Suprapubic skin (tissue), 4 donors: ENCODE data around the gene TBRG1. TPM values are rescaled to one million over a fixed set of nuclear protein-coding genes. Genes with fewer than 3 reads are reported as not detected.

Source experiments
- DNase-seq, 2 donors: peaks; one replicate each; pipeline ENCODE4 v3.0.0-alpha.2; 2019; ENCODE audit warnings: low spot score in 2 of 2
- H3K27ac ChIP-seq: fragments of 200-600 bp; sonication (generic); one replicate; pipeline ENCODE4 v1.5.1; 2019
- H3K27me3 ChIP-seq: fragments of 200-600 bp; sonication (generic); one replicate; pipeline ENCODE4 v1.5.1; 2019
- H3K36me3 ChIP-seq: fragments of 200-600 bp; sonication (generic); one replicate; pipeline ENCODE4 v1.5.1; 2019
- H3K4me1 ChIP-seq: fragments of 200-600 bp; sonication (generic); one replicate; pipeline ENCODE4 v1.5.1; 2019
- H3K4me3 ChIP-seq: fragments of 200-600 bp; sonication (generic); one replicate; pipeline ENCODE4 v1.5.1; 2019; ENCODE audit warnings: mild to moderate bottlenecking
- H3K9me3 ChIP-seq: fragments of 200-600 bp; sonication (generic); one replicate; pipeline ENCODE4 v1.5.1; 2019
- EP300 ChIP-seq: sonication (generic); formaldehyde crosslinking; IDR thresholded peaks from one replicate; pipeline ENCODE4 v1.6.1; 2017; ENCODE audit warnings: antibody characterized with exemption
- POLR2A ChIP-seq, 2 donors: fragments of 450-650 bp; IDR thresholded peaks; one replicate each; pipeline ENCODE4 v1.6.1; 2017; ENCODE audit warnings: antibody characterized with exemption in 2 of 2, mild to moderate bottlenecking in 2 of 2, moderate library complexity in 2 of 2
- POLR2AphosphoS5 ChIP-seq, 3 donors: sonication (generic); formaldehyde crosslinking; IDR thresholded peaks; one replicate each; pipeline ENCODE4 v1.6.1; 2017; ENCODE audit warnings: antibody characterized with exemption in 3 of 3
- WGBS: methylation state at CpG from one replicate; pipeline ENCODE4 v1.1.5; 2018; 5-methylcytosine and 5-hydroxymethylcytosine counted together
- total RNA-seq, 4 donors: library from RNA; depleted of rRNA; stranded (reverse); fragments of >200 nt; gene quantifications; one replicate each; pipeline ENCODE4 v1.1.0, GENCODE V29; 2016
- TF ChIP-seq, protein P1 (sequence below), 2 donors: fragments of 200-600 bp in 1 of 2; fragments of 450-650 bp in 1 of 2; sonication (generic) in 1 of 2; IDR thresholded peaks; one replicate each; pipeline ENCODE4 v1.5.1; 2016 to 2019; ENCODE audit warnings: antibody characterized with exemption in 2 of 2, mild to moderate bottlenecking in 1 of 2, moderate library complexity in 1 of 2

The TBRG1 gene
- total RNA-seq, 4 donors from 2014 or later = 25.9 to 48.8 (median 32.8) TPM

DNA sequence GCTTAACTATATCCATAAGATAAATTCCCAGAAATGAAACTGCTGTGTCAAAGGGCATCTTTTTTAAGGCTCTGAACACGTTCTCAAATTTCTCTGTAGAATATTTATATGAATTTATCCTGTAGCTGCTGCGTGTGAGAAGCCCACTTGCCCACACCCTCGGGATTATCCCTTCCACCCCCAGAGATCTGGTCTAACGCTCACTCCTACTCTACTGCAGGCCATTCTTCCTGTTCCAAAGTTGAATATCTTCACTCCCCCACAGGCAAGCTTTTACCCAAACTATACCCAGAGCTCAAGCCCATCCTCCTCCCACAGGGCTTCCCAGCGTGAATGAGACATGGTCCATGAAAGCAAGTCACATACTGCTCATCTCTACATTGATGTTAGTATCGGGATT is 25.9 kb downstream of the TBRG1 start:
- H3K36me3 ChIP-seq = peaks cover 39% of the 10 kb centered on the region
- 80% methylated on average over 6 of the region's 6 CpGs for WGBS

DNA sequence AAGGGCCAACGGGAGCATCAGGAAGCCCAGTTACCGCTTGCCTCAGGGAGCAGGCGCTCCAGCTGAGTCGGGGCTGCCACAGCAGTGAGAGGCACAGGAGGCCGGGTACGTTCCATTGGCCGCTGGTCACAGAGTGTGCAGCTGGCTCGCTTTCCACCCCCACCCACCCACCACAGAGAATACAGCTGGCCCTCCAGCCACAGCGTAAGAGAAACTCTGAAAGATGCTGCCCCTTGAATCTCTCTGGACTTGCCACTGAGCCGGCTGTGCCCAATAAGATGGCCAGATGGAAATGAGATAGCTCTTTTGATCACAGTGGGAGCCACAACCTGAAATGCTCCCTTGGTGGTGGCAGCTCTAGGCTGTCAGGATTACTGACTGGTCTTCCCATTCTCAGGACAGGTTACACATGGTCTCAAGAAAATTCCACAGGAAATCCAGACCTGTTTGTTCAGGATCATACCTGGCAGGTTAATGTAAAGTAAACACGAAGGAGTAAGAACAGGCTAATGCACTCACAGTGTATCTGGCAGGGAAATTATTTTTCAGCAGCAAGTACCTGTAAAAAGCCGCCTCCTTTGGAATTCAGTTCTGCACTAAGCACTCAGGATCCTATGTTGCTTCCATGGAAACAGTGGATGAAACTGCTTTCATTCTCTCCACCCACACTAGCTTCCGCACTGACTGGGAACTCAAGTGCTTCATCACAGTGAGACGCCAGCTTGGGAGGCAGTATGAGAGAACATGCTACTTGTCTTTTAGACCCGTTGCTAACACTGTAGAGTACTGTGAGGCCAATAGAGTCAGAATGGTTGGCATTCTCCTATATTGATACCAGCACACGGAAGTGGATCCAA is 34.3 kb downstream of the TBRG1 start:
- H3K27me3 ChIP-seq = no peaks in the 10 kb centered on the region
- H3K27ac ChIP-seq = no peak overlapping the region
- peaks cover 25% of the 10 kb centered on the region for H3K36me3 ChIP-seq
- H3K4me3 ChIP-seq = no peak overlapping the region
- H3K9me3 ChIP-seq = no peaks in the 10 kb centered on the region
- TF ChIP-seq POLR2A (IDR thresholded peaks at IDR 0.05) = no peak
- TF ChIP-seq EP300 = no peak
- TF ChIP-seq, protein P1, sequence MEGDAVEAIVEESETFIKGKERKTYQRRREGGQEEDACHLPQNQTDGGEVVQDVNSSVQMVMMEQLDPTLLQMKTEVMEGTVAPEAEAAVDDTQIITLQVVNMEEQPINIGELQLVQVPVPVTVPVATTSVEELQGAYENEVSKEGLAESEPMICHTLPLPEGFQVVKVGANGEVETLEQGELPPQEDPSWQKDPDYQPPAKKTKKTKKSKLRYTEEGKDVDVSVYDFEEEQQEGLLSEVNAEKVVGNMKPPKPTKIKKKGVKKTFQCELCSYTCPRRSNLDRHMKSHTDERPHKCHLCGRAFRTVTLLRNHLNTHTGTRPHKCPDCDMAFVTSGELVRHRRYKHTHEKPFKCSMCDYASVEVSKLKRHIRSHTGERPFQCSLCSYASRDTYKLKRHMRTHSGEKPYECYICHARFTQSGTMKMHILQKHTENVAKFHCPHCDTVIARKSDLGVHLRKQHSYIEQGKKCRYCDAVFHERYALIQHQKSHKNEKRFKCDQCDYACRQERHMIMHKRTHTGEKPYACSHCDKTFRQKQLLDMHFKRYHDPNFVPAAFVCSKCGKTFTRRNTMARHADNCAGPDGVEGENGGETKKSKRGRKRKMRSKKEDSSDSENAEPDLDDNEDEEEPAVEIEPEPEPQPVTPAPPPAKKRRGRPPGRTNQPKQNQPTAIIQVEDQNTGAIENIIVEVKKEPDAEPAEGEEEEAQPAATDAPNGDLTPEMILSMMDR (IDR thresholded peaks at IDR 0.05) = no peak
- no peak for TF ChIP-seq POLR2AphosphoS5 (IDR thresholded peaks at IDR 0.05)
- no peaks in the 10 kb centered on the region for H3K4me1 ChIP-seq
- 71% methylated on average over 16 of the region's 16 CpGs for WGBS
- no peak for DNase-seq

More for the DNA sequence above, 25.9 kb downstream of the TBRG1 start:
- Histone ChIP-seq H3K27ac (no peak overlapping the region), H3K27me3 (no peaks in the 10 kb centered on the region), H3K4me1 (peaks cover 5% of the 10 kb centered on the region), H3K9me3 (no peaks in the 10 kb centered on the region), H3K4me3 (no peak overlapping the region)
- TF ChIP-seq EP300 = no peak
- no peak for TF ChIP-seq POLR2A (IDR thresholded peaks at IDR 0.05)
- no peak for TF ChIP-seq POLR2AphosphoS5 (IDR thresholded peaks at IDR 0.05)
- TF ChIP-seq, protein P1 (IDR thresholded peaks at IDR 0.05) = no peak
- DNase-seq = no peak

- Histone ChIP-seq H3K27me3 (no peaks in the 10 kb centered on the region), H3K27ac (no peak overlapping the region), H3K4me1 (no peaks in the 10 kb centered on the region), H3K36me3 (peaks cover 19% of the 10 kb centered on the region), H3K4me3 (no peak overlapping the region), H3K9me3 (no peaks in the 10 kb centered on the region)
- DNase-seq = no peak
- WGBS = 80% methylated on average over 5 of the region's 5 CpGs
- TF ChIP-seq POLR2AphosphoS5 (IDR thresholded peaks at IDR 0.05) (no peak), POLR2A (IDR thresholded peaks at IDR 0.05) (no peak), EP300 (no peak)
- TF ChIP-seq, protein P1 (IDR thresholded peaks at IDR 0.05) = no peak
Observed at GRCh38 chr11:124657904-124658303, 35.2 kb downstream of the TBRG1 start.

DNA sequence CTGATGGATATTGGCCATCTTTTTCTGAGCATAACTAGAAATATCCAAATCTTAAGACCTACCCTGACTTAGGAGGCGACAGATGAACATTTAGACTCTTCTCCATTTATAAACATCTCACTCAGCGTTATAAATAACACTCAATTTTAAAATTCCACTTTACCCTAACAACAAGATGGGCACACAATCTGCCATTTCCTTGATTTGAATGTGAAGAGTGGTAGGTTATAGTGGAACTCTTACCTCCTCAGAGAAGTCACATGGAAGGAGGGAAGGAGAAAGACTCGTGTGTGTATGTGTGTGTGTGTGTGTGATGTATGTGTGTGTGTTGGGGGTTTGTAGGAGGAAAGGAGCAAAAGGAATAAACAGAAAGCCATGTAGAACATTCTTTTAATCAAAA is 35.8 kb downstream of the TBRG1 start:
- TF ChIP-seq, protein P1 (IDR thresholded peaks at IDR 0.05) = no peak
- TF ChIP-seq EP300 (no peak), POLR2AphosphoS5 (IDR thresholded peaks at IDR 0.05) (no peak), POLR2A (IDR thresholded peaks at IDR 0.05) (no peak)
- no peak overlapping the region for H3K27ac ChIP-seq

GRCh38 chr11:124658986-124659385 is 36.3 kb downstream of the TBRG1 start:
- TF ChIP-seq EP300 (no peak), POLR2AphosphoS5 (IDR thresholded peaks at IDR 0.05) (no peak), POLR2A (IDR thresholded peaks at IDR 0.05) (no peak)
- TF ChIP-seq, protein P1 (IDR thresholded peaks at IDR 0.05) = no peak
- Histone ChIP-seq H3K27ac (no peak overlapping the region), H3K4me1 (no peaks in the 10 kb centered on the region), H3K4me3 (no peak overlapping the region), H3K36me3 (peaks cover 9% of the 10 kb centered on the region), H3K27me3 (no peaks in the 10 kb centered on the region), H3K9me3 (no peaks in the 10 kb centered on the region)
- DNase-seq = no peak
- WGBS = 97% methylated on average over 1 of the region's 1 CpG

More for the DNA sequence above, 35.8 kb downstream of the TBRG1 start:
- H3K27me3 ChIP-seq = no peaks in the 10 kb centered on the region
- H3K9me3 ChIP-seq = no peaks in the 10 kb centered on the region
- DNase-seq = no peak
- no peak overlapping the region for H3K4me3 ChIP-seq
- WGBS = 90% methylated on average over 3 of the region's 3 CpGs
- peaks cover 13% of the 10 kb centered on the region for H3K36me3 ChIP-seq
- H3K4me1 ChIP-seq = no peaks in the 10 kb centered on the region
